Mammary epithelial cell (primary cell): Measurements from ENCODE around the gene ING1.

Source experiments
- EZH2 ChIP-seq: IDR thresholded peaks from 2 replicates; pipeline ENCODE4 v1.6.1; 2012; ENCODE audit warnings: low read length, inconsistent platforms, borderline replicate concordance
- TF ChIP-seq, protein P1 (sequence below), 2 donors: IDR thresholded peaks in 1 of 2; conservative IDR thresholded peaks in 1 of 2; 2 replicates each; pipeline ENCODE4 v1.5.1; 2011 to 2012; ENCODE audit warnings: inconsistent platforms in 2 of 2, low read length in 2 of 2, mild to moderate bottlenecking in 2 of 2, control low read depth in 1 of 2, low read depth in 1 of 2; ENCODE audit not compliant: insufficient read depth in 1 of 2; ENCODE audit errors: extremely low read depth in 1 of 2

DNA sequence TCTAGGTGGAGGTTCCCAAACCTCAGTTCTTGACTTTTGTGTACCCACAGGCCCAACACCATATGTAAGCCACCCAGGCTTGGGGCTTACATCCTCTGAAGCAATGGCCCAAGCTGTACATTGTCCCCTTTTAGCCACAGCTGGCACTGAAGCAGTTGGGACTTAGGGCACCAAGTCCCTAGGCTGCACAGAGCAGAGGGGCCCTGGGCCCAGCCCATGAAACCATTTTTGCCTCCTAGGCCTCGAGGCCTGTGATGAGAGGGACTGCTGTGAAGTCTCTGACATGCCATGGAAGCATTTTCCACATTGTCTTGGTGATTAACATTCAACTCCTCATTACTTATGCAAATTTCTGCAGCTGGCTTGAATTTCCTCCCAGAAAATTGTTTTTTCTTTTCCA lies 30.2 kb downstream of the ING1 start:
- no peak for TF ChIP-seq EZH2
- TF ChIP-seq, protein P1, sequence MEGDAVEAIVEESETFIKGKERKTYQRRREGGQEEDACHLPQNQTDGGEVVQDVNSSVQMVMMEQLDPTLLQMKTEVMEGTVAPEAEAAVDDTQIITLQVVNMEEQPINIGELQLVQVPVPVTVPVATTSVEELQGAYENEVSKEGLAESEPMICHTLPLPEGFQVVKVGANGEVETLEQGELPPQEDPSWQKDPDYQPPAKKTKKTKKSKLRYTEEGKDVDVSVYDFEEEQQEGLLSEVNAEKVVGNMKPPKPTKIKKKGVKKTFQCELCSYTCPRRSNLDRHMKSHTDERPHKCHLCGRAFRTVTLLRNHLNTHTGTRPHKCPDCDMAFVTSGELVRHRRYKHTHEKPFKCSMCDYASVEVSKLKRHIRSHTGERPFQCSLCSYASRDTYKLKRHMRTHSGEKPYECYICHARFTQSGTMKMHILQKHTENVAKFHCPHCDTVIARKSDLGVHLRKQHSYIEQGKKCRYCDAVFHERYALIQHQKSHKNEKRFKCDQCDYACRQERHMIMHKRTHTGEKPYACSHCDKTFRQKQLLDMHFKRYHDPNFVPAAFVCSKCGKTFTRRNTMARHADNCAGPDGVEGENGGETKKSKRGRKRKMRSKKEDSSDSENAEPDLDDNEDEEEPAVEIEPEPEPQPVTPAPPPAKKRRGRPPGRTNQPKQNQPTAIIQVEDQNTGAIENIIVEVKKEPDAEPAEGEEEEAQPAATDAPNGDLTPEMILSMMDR (conservative IDR thresholded peaks at IDR 0.05 in 1 of 2, IDR thresholded peaks at IDR 0.05 in 1 of 2; ENCODE audit: extremely low read depth in 1 of 2, insufficient read depth in 1 of 2, low read depth in 1 of 2, low read length in 2 of 2) = no peak
